ENCODE measurements around the gene CDX2.

GRCh38 chr13:27973961-27974662, 5.0 kb upstream of the CDX2 start:
- no peak for TF ChIP-seq GATA2 (IDR thresholded peaks at IDR 0.05; ENCODE audit: low read depth, low read length)
- no peak for TF ChIP-seq GATA3 (IDR thresholded peaks at IDR 0.05; ENCODE audit: low read depth, low read length)
